Activated CD8-positive, alpha-beta memory T cell treated with anti-CD3 and anti-CD28 coated beads for 36 hours (primary cell): ENCODE results near the gene PFDN4. TPM values are rescaled to one million over a fixed set of nuclear protein-coding genes. Genes with fewer than 3 reads are reported as not detected.

Source experiments
- CTCF ChIA-PET: fragments of 350-600 bp; sonication (Branson Sonifier 250); formaldehyde crosslinking; loops from one replicate; lab custom pipeline; 2021; ENCODE audit warnings: antibody characterized with exemption; lab: Charles Lee
- POLR2A ChIA-PET: fragments of 350-600 bp; sonication (Branson Sonifier 250); formaldehyde crosslinking; loops from one replicate; lab custom pipeline; 2021; ENCODE audit warnings: antibody characterized with exemption; lab: Charles Lee
- total RNA-seq, 2 experiments: library from RNA; stranded (reverse); gene quantifications; one replicate each; pipeline ENCODE4 v1.2.3, GENCODE V29; 2021

The PFDN4 gene
- total RNA-seq, 2 experiments from 2014 or later: 42.9 TPM

GRCh38 chr20:54197621-54198604, 10.0 kb upstream of the PFDN4 start:
- ChIA-PET CTCF (interaction anchor here (1.1 to 3.1 kb wide), 3 partner anchors 92 to 100 kb away, joined by 3 to 18 read pairs (median 5); no protein-coding TSS in a partner anchor), POLR2A (no interaction called here)

- ChIA-PET POLR2A (no interaction called here), CTCF (interaction anchor here (0.6 to 3.1 kb wide), 8 partner anchors 12 to 1887 kb away, joined by 3 to 18 read pairs (median 4); no protein-coding TSS in a partner anchor)
Measured at GRCh38 chr20:54199283-54199682, 8.6 kb upstream of the PFDN4 start.

- ChIA-PET POLR2A (no interaction called here), CTCF (interaction anchor here (0.6 to 3.1 kb wide), 9 partner anchors 12 to 1887 kb away, joined by 3 to 18 read pairs (median 4); no protein-coding TSS in a partner anchor)
Measured at GRCh38 chr20:54199721-54200176, 8.1 kb upstream of the PFDN4 start.

- POLR2A ChIA-PET: no interaction called here
- CTCF ChIA-PET: interaction anchor here (0.9 to 3.1 kb wide), 4 partner anchors 95 to 1888 kb away, joined by 3 to 18 read pairs (median 5); no protein-coding TSS in a partner anchor
Measured at GRCh38 chr20:54200487-54201267, 7.2 kb upstream of the PFDN4 start.

GRCh38 chr20:54201268-54201846, 6.5 kb upstream of the PFDN4 start:
- ChIA-PET CTCF (interaction anchor here (0.6 to 3.1 kb wide), 3 partner anchors 98 to 450 kb away, joined by 3 to 18 read pairs (median 6); no protein-coding TSS in a partner anchor), POLR2A (no interaction called here)

GRCh38 chr20:54203281-54203680, 4.6 kb upstream of the PFDN4 start:
- ChIA-PET CTCF (no interaction called here), POLR2A (no interaction called here)

GRCh38 chr20:54204063-54204462, 3.8 kb upstream of the PFDN4 start:
- ChIA-PET POLR2A (no interaction called here), CTCF (interaction anchor here (0.8 kb wide), 1 partner anchor 107 kb away, joined by 4 read pairs; no protein-coding TSS in a partner anchor)

- CTCF ChIA-PET: interaction anchor here (0.8 kb wide), 1 partner anchor 108 kb away, joined by 4 read pairs; no protein-coding TSS in a partner anchor
- POLR2A ChIA-PET: no interaction called here
Measured at GRCh38 chr20:54204481-54204880, 3.4 kb upstream of the PFDN4 start.

GRCh38 chr20:54205450-54205849, 2.4 kb upstream of the PFDN4 start:
- CTCF ChIA-PET: no interaction called here
- POLR2A ChIA-PET: no interaction called here

- POLR2A ChIA-PET: no interaction called here
- CTCF ChIA-PET: interaction anchor here (1.1 to 1.9 kb wide), 5 partner anchors 15 to 292 kb away, joined by 3 to 8 read pairs (median 3); no protein-coding TSS in a partner anchor
Measured at GRCh38 chr20:54207053-54207742, 689 bp upstream of the PFDN4 start.

GRCh38 chr20:54208548-54209176, 775 bp downstream of the PFDN4 start:
- ChIA-PET CTCF (interaction anchor here (1.1 to 1.9 kb wide), 5 partner anchors 14 to 293 kb away, joined by 3 to 8 read pairs (median 3); no protein-coding TSS in a partner anchor), POLR2A (interaction anchor here (0.6 kb wide), 1 partner anchor 75 kb away, joined by 3 read pairs; no protein-coding TSS in a partner anchor)

GRCh38 chr20:54209216-54209813, 1.4 kb downstream of the PFDN4 start:
- CTCF ChIA-PET: interaction anchor here (0.6 kb wide), 1 partner anchor 42 kb away, joined by 3 read pairs; no protein-coding TSS in a partner anchor
- POLR2A ChIA-PET: no interaction called here

- CTCF ChIA-PET: no interaction called here
Measured at GRCh38 chr20:54212226-54212625, 4.3 kb downstream of the PFDN4 start.

GRCh38 chr20:54212871-54213270, 5.0 kb downstream of the PFDN4 start:
- ChIA-PET POLR2A (no interaction called here), CTCF (interaction anchor here (0.7 kb wide), 1 partner anchor 114 kb away, joined by 4 read pairs; no protein-coding TSS in a partner anchor)

More at GRCh38 chr20:54212226-54212625, 4.3 kb downstream of the PFDN4 start:
- POLR2A ChIA-PET: interaction anchor here (0.7 kb wide), 1 partner anchor 24 kb away, joined by 3 read pairs; no protein-coding TSS in a partner anchor

GRCh38 chr20:54214566-54214965, 6.7 kb downstream of the PFDN4 start:
- ChIA-PET POLR2A (no interaction called here), CTCF (no interaction called here)

- POLR2A ChIA-PET: no interaction called here
- CTCF ChIA-PET: no interaction called here
Measured at GRCh38 chr20:54215157-54215789, 7.4 kb downstream of the PFDN4 start.

- ChIA-PET CTCF (no interaction called here), POLR2A (no interaction called here)
Measured at GRCh38 chr20:54217762-54218161, 9.9 kb downstream of the PFDN4 start.
